ENCODE results near the gene SPRR3. TPM values are rescaled to one million over a fixed set of nuclear protein-coding genes. Genes with fewer than 3 reads are reported as not detected.
"Not testable (repeated sequence)": the region's sequence is repeated elsewhere in the genome, so short reads cannot be mapped to it uniquely, and the experiment has no call there.

The SPRR3 gene
- polyA plus RNA-seq, 3 donors, result not detected

DNA sequence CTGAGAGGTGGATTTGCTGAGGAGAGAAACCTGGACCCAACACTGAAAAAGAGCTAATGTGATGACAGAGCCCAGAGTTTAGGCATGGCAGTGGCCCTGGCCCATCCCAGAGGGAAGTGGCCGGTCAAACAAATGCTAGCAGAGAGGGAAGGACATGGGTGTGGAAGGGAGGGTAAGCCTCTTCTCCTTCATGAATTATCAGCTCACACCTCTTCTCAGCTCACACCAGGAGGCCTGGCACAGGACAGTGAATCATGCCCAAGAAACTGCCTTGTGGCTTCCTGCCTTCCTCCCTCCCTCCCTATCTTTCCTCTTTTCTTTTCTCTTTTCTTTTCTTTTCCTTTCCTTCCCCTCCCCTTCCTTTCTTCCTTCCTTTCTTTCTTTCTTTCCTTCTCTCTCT lies 1.3 kb upstream of the SPRR3 start:
- H3K36me3 Mint-ChIP-seq, result no peaks in the 10 kb centered on the region
- WGBS (ENCODE audit: insufficient coverage), result no CpG with 5 or more reads among the region's 1 CpG
- Histone ChIP-seq H2AFZ (ENCODE audit: insufficient read depth, low read depth, low read length, poor library complexity, severe bottlenecking) (no peak overlapping the region), H3K79me2 (ENCODE audit: insufficient read depth, low read length) (no peaks in the 10 kb centered on the region), H3K9ac (ENCODE audit: insufficient read depth, low read length, poor library complexity, severe bottlenecking) (no peak overlapping the region), H3K27ac (ENCODE audit: low read depth in 1 of 2, low read length in 2 of 2) (no peak overlapping the region), H3K4me1 (ENCODE audit: control insufficient read depth in 1 of 2, insufficient read depth in 2 of 2, low read length in 2 of 2) (no peaks in the 10 kb centered on the region), H3K4me2 (replicated peaks; ENCODE audit: extremely low read depth, low read length, poor library complexity, severe bottlenecking) (no peak overlapping the region), H3K9me3 (replicated peaks in 1 of 2; ENCODE audit: control insufficient read depth in 1 of 2, insufficient read depth in 1 of 2, low read length in 2 of 2) (no peaks in the 10 kb centered on the region), H3K27me3 (ENCODE audit: control insufficient read depth in 2 of 2, insufficient read depth in 2 of 2, low read length in 2 of 2) (peaks cover 0 to 2% of the 10 kb centered on the region in 2 donors), H3K36me3 (replicated peaks in 1 of 2; ENCODE audit: control insufficient read depth in 1 of 2, insufficient read depth in 2 of 2, low read length in 2 of 2) (no peaks in the 10 kb centered on the region), H3K4me3 (replicated peaks in 1 of 3; ENCODE audit: low read depth in 2 of 3, low read length in 3 of 3) (no peak overlapping the region), H4K20me1 (ENCODE audit: insufficient read depth, low read length) (no peaks in the 10 kb centered on the region)
- no peak overlapping the region for H3K4me3 Mint-ChIP-seq
- TF ChIP-seq, protein P1, sequence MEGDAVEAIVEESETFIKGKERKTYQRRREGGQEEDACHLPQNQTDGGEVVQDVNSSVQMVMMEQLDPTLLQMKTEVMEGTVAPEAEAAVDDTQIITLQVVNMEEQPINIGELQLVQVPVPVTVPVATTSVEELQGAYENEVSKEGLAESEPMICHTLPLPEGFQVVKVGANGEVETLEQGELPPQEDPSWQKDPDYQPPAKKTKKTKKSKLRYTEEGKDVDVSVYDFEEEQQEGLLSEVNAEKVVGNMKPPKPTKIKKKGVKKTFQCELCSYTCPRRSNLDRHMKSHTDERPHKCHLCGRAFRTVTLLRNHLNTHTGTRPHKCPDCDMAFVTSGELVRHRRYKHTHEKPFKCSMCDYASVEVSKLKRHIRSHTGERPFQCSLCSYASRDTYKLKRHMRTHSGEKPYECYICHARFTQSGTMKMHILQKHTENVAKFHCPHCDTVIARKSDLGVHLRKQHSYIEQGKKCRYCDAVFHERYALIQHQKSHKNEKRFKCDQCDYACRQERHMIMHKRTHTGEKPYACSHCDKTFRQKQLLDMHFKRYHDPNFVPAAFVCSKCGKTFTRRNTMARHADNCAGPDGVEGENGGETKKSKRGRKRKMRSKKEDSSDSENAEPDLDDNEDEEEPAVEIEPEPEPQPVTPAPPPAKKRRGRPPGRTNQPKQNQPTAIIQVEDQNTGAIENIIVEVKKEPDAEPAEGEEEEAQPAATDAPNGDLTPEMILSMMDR (IDR thresholded peaks at IDR 0.05), result no peak
- peaks cover 0 to 6% (median 3%) of the 10 kb centered on the region in 7 donors for H3K9me3 Mint-ChIP-seq
- H3K27ac Mint-ChIP-seq, result no peak overlapping the region
- H3K27me3 Mint-ChIP-seq (ENCODE audit: low read depth in 3 of 3), result peaks cover 5 to 9% (median 7%) of the 10 kb centered on the region in 3 donors
- intact Hi-C loops (cut with micrococcal nuclease), result loop anchor here in 1 of 2 donors (5.0 kb wide), 1 partner anchor 52 kb away; no protein-coding TSS in a partner anchor
- no peak for DNase-seq
- H3K4me1 Mint-ChIP-seq, result no peaks in the 10 kb centered on the region

DNA sequence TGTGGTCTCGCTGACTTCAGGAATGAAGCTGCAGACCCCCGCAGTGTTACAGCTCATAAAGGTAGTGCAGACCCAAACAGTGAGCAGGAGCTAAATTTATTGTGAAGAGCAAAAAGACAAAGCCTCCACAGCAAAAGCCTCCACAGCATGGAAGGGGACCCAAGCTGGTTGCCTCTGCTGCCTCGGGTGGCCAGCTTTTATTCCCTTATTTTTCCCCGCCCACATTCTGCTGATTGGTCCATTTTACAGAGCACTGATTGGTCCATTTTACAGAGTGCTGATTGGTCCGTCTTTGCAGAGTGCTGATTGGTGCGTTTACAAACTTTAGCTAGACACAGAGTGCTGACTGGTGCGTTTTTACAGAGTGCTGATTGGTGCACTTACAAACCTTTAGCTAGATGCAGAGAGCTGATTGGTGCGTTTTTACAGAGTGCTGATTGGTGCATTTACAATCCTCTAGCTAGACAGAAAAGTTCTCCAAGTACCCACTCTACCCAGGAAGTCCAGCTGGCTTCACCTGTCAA lies 9.7 kb downstream of the SPRR3 start:
- H2AFZ ChIP-seq (ENCODE audit: insufficient read depth, low read depth, low read length, poor library complexity, severe bottlenecking); H3K9ac ChIP-seq (ENCODE audit: insufficient read depth, low read length, poor library complexity, severe bottlenecking); DNase-seq; H3K27me3 Mint-ChIP-seq (ENCODE audit: low read depth in 3 of 3); H3K27ac ChIP-seq (ENCODE audit: low read depth in 1 of 2, low read length in 2 of 2); H3K27ac Mint-ChIP-seq; intact Hi-C loops (cut with micrococcal nuclease); H3K4me3 ChIP-seq (replicated peaks in 1 of 3; ENCODE audit: low read depth in 2 of 3, low read length in 3 of 3); H3K9me3 Mint-ChIP-seq; H3K4me3 Mint-ChIP-seq; H3K4me2 ChIP-seq (replicated peaks; ENCODE audit: extremely low read depth, low read length, poor library complexity, severe bottlenecking); H4K20me1 ChIP-seq (ENCODE audit: insufficient read depth, low read length); H3K4me1 ChIP-seq (ENCODE audit: control insufficient read depth in 1 of 2, insufficient read depth in 2 of 2, low read length in 2 of 2); H3K4me1 Mint-ChIP-seq; H3K9me3 ChIP-seq (replicated peaks in 1 of 2; ENCODE audit: control insufficient read depth in 1 of 2, insufficient read depth in 1 of 2, low read length in 2 of 2); H3K27me3 ChIP-seq (ENCODE audit: control insufficient read depth in 2 of 2, insufficient read depth in 2 of 2, low read length in 2 of 2); H3K36me3 ChIP-seq (replicated peaks in 1 of 2; ENCODE audit: control insufficient read depth in 1 of 2, insufficient read depth in 2 of 2, low read length in 2 of 2); H3K36me3 Mint-ChIP-seq; H3K79me2 ChIP-seq (ENCODE audit: insufficient read depth, low read length): not testable (repeated sequence)
- 91% methylated on average over 6 of the region's 8 CpGs for WGBS (ENCODE audit: insufficient coverage)

DNA sequence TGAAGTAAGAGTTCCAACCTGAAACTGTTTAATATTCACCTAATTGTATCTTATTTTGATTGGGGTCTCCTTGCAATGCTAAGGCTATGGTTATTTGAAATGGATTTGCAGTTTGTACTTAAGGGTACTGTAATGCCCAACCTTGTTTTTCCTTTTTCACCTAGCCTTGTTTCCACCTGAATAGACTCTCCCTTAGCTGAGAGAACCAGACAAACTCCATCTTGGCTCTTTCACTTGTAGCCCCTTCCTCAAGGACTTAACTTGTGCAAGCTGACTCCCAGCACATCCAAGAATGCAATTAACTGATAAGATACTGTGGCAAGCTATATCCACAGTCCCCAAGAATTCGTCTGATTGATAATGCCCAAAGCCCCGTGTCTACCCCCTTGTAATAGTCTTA lies 20.3 kb downstream of the SPRR3 start:
- H3K4me1 ChIP-seq (ENCODE audit: control insufficient read depth in 1 of 2, insufficient read depth in 2 of 2, low read length in 2 of 2); intact Hi-C loops (cut with micrococcal nuclease); H2AFZ ChIP-seq (ENCODE audit: insufficient read depth, low read depth, low read length, poor library complexity, severe bottlenecking); H3K4me1 Mint-ChIP-seq; H3K27me3 ChIP-seq (ENCODE audit: control insufficient read depth in 2 of 2, insufficient read depth in 2 of 2, low read length in 2 of 2); H3K79me2 ChIP-seq (ENCODE audit: insufficient read depth, low read length); H3K36me3 ChIP-seq (replicated peaks in 1 of 2; ENCODE audit: control insufficient read depth in 1 of 2, insufficient read depth in 2 of 2, low read length in 2 of 2); H3K9me3 Mint-ChIP-seq; H3K27ac Mint-ChIP-seq; H3K4me3 ChIP-seq (replicated peaks in 1 of 3; ENCODE audit: low read depth in 2 of 3, low read length in 3 of 3); H3K4me2 ChIP-seq (replicated peaks; ENCODE audit: extremely low read depth, low read length, poor library complexity, severe bottlenecking); H3K9me3 ChIP-seq (replicated peaks in 1 of 2; ENCODE audit: control insufficient read depth in 1 of 2, insufficient read depth in 1 of 2, low read length in 2 of 2); H3K9ac ChIP-seq (ENCODE audit: insufficient read depth, low read length, poor library complexity, severe bottlenecking); DNase-seq; H4K20me1 ChIP-seq (ENCODE audit: insufficient read depth, low read length); H3K36me3 Mint-ChIP-seq; H3K27ac ChIP-seq (ENCODE audit: low read depth in 1 of 2, low read length in 2 of 2); H3K4me3 Mint-ChIP-seq: not testable (repeated sequence)
- peaks cover 0 to 15% (median 0%) of the 10 kb centered on the region in 3 donors for H3K27me3 Mint-ChIP-seq (ENCODE audit: low read depth in 3 of 3)
- no CpG with 5 or more reads among the region's 2 CpGs for WGBS (ENCODE audit: insufficient coverage)

DNA sequence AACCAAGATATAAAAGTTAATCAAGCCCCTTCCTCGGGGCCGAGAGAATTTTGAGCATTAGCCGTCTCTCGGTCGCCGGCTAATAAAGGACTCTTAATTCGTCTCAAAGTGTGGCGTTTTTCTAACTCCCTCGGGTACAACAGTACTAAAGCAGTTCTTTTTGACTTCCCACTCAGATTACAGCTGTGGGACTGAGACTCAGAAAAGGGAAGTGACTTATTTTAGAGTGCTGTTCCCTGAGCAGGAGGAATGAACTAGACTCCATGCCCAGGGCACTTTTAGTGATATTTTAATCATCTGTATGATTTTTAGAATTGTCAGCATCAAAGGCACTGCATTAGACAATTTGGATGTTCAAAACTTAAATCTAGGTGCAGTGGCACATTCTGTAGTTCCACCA lies 20.8 kb downstream of the SPRR3 start:
- H3K4me3 Mint-ChIP-seq, result not testable (repeated sequence)
- WGBS (ENCODE audit: insufficient coverage), result 44% methylated on average over 3 of the region's 9 CpGs

More for the DNA sequence above, 20.8 kb downstream of the SPRR3 start:
- H3K9me3 ChIP-seq (replicated peaks in 1 of 2; ENCODE audit: control insufficient read depth in 1 of 2, insufficient read depth in 1 of 2, low read length in 2 of 2); H3K27ac ChIP-seq (ENCODE audit: low read depth in 1 of 2, low read length in 2 of 2); DNase-seq; H3K4me1 Mint-ChIP-seq; H3K4me3 ChIP-seq (replicated peaks in 1 of 3; ENCODE audit: low read depth in 2 of 3, low read length in 3 of 3); H2AFZ ChIP-seq (ENCODE audit: insufficient read depth, low read depth, low read length, poor library complexity, severe bottlenecking); H4K20me1 ChIP-seq (ENCODE audit: insufficient read depth, low read length); H3K9me3 Mint-ChIP-seq; H3K4me2 ChIP-seq (replicated peaks; ENCODE audit: extremely low read depth, low read length, poor library complexity, severe bottlenecking); H3K36me3 Mint-ChIP-seq; H3K79me2 ChIP-seq (ENCODE audit: insufficient read depth, low read length); intact Hi-C loops (cut with micrococcal nuclease); H3K9ac ChIP-seq (ENCODE audit: insufficient read depth, low read length, poor library complexity, severe bottlenecking); H3K4me1 ChIP-seq (ENCODE audit: control insufficient read depth in 1 of 2, insufficient read depth in 2 of 2, low read length in 2 of 2); H3K36me3 ChIP-seq (replicated peaks in 1 of 2; ENCODE audit: control insufficient read depth in 1 of 2, insufficient read depth in 2 of 2, low read length in 2 of 2); H3K27me3 ChIP-seq (ENCODE audit: control insufficient read depth in 2 of 2, insufficient read depth in 2 of 2, low read length in 2 of 2): not testable (repeated sequence)
- Mint-ChIP-seq H3K27me3 (ENCODE audit: low read depth in 3 of 3) (peaks cover 0 to 15% (median 0%) of the 10 kb centered on the region in 3 donors), H3K27ac (peak overlapping the region in 1 of 7 donors; percentile 20)

Measured in CD14-positive monocyte (primary cell).